MCF 10A (cell line): Measurements from ENCODE around the gene DBX2. TPM values are rescaled to one million over a fixed set of nuclear protein-coding genes. Genes with fewer than 3 reads are reported as not detected.
"Not testable (repeated sequence)": the region's sequence is repeated elsewhere in the genome, so short reads cannot be mapped to it uniquely, and the experiment has no call there.

Experiments
- BruUV-seq: library from RNA; stranded (reverse); fragments of 400-500 nt; replicated peaks from 2 replicates; lab custom pipeline; 2021; lab: Mats Ljungman, UMichigan
- CTCF ChIA-PET: fragments of 300-600 bp; sonication (Branson Sonifier 250); formaldehyde crosslinking; extraction: SDS; loops from one replicate; lab custom pipeline; 2021; ENCODE audit warnings: antibody characterized with exemption, inconsistent platforms; lab: Yijun Ruan, JAX
- POLR2A ChIA-PET: fragments of 300-600, 350-650 bp; sonication (Branson Sonifier 250); formaldehyde crosslinking; extraction: SDS; loops from one replicate; lab custom pipeline; 2020; ENCODE audit warnings: antibody characterized with exemption, inconsistent platforms; lab: Yijun Ruan, JAX
- DNase-seq: peaks from one replicate; pipeline ENCODE4 v3.0.0-alpha.2; 2018; ENCODE audit not compliant: unreplicated experiment
- H3K27ac Mint-ChIP-seq: one replicate; pipeline ENCODE4 v1.8.0; 2022; ENCODE audit warnings: mild to moderate bottlenecking, low read depth, mixed read lengths; ENCODE audit not compliant: unreplicated experiment
- H3K27me3 Mint-ChIP-seq: one replicate; pipeline ENCODE4 v1.8.0; 2022; ENCODE audit warnings: mixed read lengths; ENCODE audit not compliant: insufficient read depth, unreplicated experiment
- H3K36me3 Mint-ChIP-seq: one replicate; pipeline ENCODE4 v1.8.0; 2022; ENCODE audit warnings: mild to moderate bottlenecking, moderate library complexity, mixed read lengths; ENCODE audit not compliant: insufficient read depth, unreplicated experiment
- H3K4me1 Mint-ChIP-seq: one replicate; pipeline ENCODE4 v1.8.0; 2022; ENCODE audit warnings: mixed read lengths; ENCODE audit not compliant: insufficient read depth, unreplicated experiment
- H3K4me3 Mint-ChIP-seq: one replicate; pipeline ENCODE4 v1.8.0; 2022; ENCODE audit warnings: mild to moderate bottlenecking, moderate library complexity, mixed read lengths; ENCODE audit not compliant: unreplicated experiment
- H3K9me3 Mint-ChIP-seq: one replicate; pipeline ENCODE4 v1.8.0; 2022; ENCODE audit warnings: mixed read lengths; ENCODE audit not compliant: unreplicated experiment
- intact Hi-C: fragments of 100-400 bp; cut with micrococcal nuclease; formaldehyde crosslinking; loops from 2 replicates; pipeline ENCODE4 v1.14.1; 2022
- total RNA-seq: library from RNA; stranded (reverse); gene quantifications from 2 replicates; pipeline ENCODE4 v1.2.3, GENCODE V29; 2022
- TF ChIP-seq, protein P1 (sequence below): fragments of 200-600 bp; IDR thresholded peaks from one replicate; pipeline ENCODE4 v1.8.0; 2022; ENCODE audit warnings: antibody characterized with exemption, mild to moderate bottlenecking; ENCODE audit not compliant: unreplicated experiment

The DBX2 gene
- total RNA-seq, 1 experiment from 2014 or later = not detected

DNA sequence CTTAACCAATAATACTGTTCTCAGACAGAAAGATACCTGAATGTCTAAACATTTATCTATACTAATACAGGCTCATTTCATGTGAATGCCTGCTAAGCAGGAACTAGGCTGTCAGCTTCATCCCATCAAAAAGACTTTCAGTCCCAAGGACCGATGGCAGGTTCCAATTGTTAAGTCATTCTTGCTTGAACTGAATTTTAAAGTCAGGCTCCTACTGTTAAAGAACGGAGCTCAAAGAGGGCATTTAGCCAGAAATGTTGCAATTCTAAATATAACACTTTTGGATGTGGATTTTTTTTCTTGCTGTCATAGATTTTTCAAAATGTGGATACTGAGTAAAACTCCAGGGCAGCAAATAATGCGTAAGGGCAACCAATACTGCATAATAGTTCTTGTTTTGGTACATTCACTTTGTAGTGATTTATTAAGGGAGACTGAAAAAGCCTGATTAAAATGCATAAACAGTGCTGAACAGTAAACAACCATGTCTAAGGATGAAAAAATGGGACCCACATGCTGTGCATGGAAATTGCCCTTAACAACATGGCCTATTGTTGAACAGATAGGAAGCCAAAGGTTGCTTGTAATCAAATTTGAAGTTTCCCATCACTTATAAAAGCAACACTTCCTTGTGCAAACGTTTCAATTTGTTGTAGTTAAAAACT is 38.6 kb upstream of the DBX2 start:
- no TSS peak for BruUV-seq
- intact Hi-C loops = no loop called here
- H3K9me3 Mint-ChIP-seq = peaks cover 8% of the 10 kb centered on the region
- H3K27me3 Mint-ChIP-seq = peaks cover 33% of the 10 kb centered on the region
- H3K27ac Mint-ChIP-seq = no peak overlapping the region
- no peaks in the 10 kb centered on the region for H3K36me3 Mint-ChIP-seq
- TF ChIP-seq, protein P1, sequence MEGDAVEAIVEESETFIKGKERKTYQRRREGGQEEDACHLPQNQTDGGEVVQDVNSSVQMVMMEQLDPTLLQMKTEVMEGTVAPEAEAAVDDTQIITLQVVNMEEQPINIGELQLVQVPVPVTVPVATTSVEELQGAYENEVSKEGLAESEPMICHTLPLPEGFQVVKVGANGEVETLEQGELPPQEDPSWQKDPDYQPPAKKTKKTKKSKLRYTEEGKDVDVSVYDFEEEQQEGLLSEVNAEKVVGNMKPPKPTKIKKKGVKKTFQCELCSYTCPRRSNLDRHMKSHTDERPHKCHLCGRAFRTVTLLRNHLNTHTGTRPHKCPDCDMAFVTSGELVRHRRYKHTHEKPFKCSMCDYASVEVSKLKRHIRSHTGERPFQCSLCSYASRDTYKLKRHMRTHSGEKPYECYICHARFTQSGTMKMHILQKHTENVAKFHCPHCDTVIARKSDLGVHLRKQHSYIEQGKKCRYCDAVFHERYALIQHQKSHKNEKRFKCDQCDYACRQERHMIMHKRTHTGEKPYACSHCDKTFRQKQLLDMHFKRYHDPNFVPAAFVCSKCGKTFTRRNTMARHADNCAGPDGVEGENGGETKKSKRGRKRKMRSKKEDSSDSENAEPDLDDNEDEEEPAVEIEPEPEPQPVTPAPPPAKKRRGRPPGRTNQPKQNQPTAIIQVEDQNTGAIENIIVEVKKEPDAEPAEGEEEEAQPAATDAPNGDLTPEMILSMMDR = no peak
- no peak for DNase-seq
- ChIA-PET POLR2A (no interaction called here), CTCF (no interaction called here)
- H3K4me1 Mint-ChIP-seq = no peaks in the 10 kb centered on the region
- no peak overlapping the region for H3K4me3 Mint-ChIP-seq

DNA sequence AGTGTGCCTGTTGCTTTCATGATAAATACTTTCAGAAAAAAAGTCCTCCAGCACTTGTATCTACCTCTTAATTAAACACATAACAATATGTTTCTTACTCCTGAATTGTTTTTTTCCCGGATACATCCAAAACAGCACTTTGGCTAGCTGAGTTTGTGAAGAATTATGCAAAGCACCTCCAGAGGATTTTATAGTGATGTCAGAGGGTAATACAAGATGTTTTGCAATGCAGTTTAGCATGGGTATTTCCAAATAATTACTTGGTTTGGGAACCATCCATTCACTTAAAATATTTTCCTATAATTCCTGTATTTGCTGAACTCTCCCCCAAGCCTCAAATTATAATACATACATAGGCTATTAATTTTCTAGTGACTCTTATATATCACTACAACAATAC is 37.7 kb upstream of the DBX2 start:
- BruUV-seq = no TSS peak
- Mint-ChIP-seq H3K4me3 (no peak overlapping the region), H3K27me3 (peaks cover 28% of the 10 kb centered on the region), H3K27ac (no peak overlapping the region), H3K4me1 (no peaks in the 10 kb centered on the region), H3K9me3 (peaks cover 8% of the 10 kb centered on the region), H3K36me3 (no peaks in the 10 kb centered on the region)
- CTCF ChIA-PET = interaction anchor here (1.0 kb wide), 1 partner anchor 34 kb away, joined by 4 read pairs; no protein-coding TSS in a partner anchor
- TF ChIP-seq, protein P1 = no peak
- DNase-seq = no peak
- intact Hi-C loops = no loop called here
- POLR2A ChIA-PET = no interaction called here

DNA sequence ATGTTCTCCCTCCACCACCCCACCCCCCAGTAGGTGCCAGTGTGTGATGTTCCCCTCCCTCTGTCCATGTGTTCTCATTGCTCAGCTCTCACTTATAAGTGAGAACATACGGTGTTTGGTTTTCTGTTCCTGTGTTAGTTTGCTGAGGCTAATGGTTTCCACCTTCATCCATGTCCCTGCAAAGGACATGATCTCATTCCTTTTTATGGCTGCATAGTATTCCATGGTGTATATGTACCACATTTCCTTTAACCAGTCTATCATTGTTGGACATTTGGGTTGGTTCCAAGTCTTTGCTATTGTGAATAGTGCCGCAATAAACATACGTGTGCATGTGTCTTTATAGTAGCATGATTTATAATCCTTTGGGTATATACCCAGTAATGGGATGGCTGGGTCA is 33.3 kb upstream of the DBX2 start:
- POLR2A ChIA-PET, CTCF ChIA-PET, H3K27ac Mint-ChIP-seq, H3K4me3 Mint-ChIP-seq, H3K4me1 Mint-ChIP-seq, intact Hi-C loops, BruUV-seq, DNase-seq, H3K9me3 Mint-ChIP-seq, H3K36me3 Mint-ChIP-seq: not testable (repeated sequence)
- peaks cover 32% of the 10 kb centered on the region for H3K27me3 Mint-ChIP-seq

DNA sequence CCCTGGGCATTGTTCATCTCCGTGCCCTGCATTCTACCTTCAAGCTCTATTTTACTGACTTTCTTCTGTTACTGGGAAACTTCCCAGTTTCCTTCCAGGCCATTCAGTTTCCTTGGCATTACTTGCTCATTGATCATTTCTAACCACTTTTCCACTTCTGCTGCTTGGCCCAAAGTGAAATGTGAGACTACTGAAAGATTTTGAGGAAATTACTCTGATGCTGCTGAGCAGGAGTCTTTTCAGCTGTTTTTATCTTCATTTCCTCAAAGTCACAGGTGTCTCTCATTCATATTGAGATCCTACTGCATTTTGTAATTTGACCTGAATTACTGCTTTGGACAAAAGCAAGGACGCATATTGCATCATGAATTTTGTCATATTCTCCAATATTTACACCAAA is 26.4 kb upstream of the DBX2 start:
- Mint-ChIP-seq H3K4me3 (no peak overlapping the region), H3K9me3 (no peaks in the 10 kb centered on the region), H3K27ac (no peak overlapping the region), H3K36me3 (no peaks in the 10 kb centered on the region), H3K27me3 (peaks cover 58% of the 10 kb centered on the region), H3K4me1 (no peaks in the 10 kb centered on the region)
- intact Hi-C loops = no loop called here
- CTCF ChIA-PET = no interaction called here
- POLR2A ChIA-PET = no interaction called here
- TF ChIP-seq, protein P1 = no peak
- no peak for DNase-seq
- BruUV-seq = no TSS peak
